HG03521 (cell line): ENCODE measurements around the gene FAIM2.

Experiments used
- ATAC-seq: cut with Tn5 transposase; IDR thresholded peaks from one replicate; pipeline ENCODE4 v1.9.1; 2021; ENCODE audit warnings: mild to moderate bottlenecking, moderate library complexity; ENCODE audit not compliant: unreplicated experiment

FAIM2 gene

DNA sequence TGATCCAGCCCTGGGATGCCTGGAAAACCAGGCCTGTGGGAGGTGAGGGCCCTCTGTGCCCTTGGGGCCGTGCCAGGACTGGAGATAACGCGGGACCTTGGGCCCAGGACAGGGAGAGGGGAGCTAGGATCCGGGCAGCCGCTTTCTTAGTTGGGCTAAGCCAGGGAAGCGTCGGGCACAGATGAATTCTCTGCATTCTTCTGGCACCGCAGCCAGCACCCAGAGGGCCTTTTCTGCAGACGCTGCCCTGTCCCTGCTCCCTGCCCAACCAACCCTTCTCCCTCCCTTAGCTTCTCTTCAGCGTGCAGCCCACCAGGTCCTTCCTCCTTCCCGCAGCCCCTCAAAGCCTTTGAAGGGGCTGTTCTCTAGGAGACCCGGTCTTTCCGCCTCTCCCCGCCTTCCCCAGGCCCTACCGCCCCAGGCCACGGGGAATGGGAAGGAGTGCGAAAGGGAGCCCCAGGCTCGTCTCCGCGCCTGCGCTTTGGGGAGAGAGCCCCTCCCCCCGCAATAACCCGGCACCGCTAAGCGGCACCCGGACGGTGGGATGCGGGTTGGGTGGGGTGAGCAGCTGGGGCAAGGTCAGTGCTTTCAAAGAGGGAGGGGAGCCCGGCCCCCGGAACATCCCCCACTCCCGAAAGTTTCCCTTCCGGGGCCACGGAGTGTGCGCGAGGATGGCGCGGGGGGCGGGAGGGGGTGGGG is 76.2 kb downstream of the FAIM2 start:
- no peak for ATAC-seq

DNA sequence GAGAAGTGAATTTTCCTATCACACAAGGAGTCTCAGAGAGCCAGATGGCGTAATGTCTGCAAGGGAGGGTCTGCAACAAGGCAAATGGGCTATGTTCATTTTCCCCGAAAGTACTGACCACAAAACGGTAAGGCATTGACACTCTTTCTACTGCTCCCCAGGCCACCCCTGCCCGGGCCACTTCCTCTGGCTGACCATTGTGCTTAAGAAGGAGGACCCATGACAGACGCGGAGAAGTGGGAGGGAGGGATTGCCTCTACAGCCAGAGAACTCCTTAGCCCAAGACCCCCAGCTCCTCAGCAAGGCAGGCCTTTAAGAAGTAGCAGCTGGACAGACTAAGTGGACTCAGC is 76.7 kb downstream of the FAIM2 start:
- ATAC-seq: no peak

DNA sequence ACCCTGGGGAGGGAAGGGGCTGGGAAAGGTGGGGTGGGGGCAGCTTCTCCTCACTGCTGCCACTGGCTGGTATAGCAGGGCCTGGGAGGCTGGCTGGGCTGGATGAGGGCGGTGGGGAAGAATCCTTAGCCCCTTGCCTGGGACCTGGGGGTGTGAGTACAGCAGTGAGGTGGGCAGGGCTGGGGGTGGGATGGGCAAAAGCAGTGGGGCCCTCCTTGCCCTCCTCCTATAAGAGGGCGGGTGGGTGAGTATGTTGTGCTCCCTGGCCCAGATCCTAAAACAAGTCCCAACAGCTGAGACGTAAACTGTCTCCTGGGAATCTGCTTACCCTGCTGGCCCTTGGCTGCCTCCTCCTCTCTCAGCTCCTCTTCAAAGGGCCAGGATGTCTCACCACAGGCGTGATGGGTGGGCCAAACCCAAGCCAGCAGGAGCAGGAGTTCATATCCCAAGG is 77.7 kb downstream of the FAIM2 start:
- ATAC-seq: no peak

DNA sequence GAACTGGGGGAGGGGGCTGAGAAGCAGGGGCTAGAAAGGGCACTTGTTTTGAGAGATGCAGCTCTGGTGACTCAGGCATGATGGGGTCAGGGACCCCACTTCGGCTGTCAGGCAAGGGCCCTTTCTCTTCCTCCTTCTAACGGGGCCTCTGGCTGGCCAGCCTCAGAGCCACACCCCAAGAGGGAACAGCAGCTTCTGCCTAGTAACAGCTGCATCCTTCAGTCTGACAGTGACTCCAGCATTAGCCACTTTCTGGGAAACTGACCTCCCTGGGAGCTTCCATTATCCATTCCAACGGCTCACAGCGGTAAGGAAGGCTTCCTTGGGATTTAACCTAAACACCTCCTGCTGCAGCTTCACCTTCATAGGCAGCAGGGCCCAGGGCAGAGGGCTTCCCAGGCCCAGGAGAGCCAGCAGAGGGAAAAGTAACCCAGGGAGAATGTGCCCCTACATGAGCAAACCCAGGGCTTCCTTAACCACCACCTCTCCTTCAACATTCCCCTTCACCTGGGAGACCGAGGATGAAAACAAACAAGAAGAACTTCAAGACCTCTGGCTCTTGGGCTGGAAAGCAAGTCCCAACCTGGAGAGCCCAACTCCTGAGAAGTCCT is 78.2 kb downstream of the FAIM2 start:
- ATAC-seq: no peak

DNA sequence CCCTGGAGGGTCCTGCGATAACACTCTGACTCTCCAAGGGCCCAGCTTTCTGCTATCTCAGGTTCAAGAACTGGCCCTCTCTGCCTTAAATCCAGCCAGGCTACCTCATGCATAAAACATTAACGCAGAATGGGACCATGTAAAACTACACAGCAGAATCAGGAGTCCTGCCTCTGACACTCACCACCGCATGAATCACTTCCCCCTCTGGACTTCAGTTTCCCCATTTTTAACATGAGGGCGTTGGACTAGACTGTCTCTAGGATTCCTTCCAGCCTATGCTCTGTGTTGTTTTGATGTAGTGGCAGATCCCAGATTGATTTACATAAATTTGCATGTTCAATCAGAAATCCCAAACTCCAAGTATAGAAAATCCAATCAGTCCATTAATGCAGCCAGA is 78.8 kb downstream of the FAIM2 start:
- no peak for ATAC-seq

DNA sequence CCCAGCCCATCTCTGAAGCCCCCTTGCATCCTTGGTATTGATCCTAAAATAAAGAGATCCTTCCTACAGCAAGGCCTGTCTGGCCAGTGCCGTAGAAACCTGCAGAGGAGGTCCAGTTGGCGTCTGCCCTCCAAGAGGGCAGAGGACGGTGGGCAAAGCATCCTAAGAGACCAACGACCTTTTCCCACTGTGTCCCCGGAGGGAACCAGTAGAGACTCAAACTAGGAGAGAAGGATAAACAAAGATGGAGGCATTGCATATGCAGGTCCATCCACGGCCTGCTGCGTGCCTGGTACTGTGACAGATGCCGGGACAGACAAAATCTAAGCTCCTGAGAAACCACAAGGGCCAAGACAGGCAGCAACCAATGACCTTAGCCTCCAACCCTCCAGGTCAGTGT is 79.3 kb downstream of the FAIM2 start:
- ATAC-seq: no peak

DNA sequence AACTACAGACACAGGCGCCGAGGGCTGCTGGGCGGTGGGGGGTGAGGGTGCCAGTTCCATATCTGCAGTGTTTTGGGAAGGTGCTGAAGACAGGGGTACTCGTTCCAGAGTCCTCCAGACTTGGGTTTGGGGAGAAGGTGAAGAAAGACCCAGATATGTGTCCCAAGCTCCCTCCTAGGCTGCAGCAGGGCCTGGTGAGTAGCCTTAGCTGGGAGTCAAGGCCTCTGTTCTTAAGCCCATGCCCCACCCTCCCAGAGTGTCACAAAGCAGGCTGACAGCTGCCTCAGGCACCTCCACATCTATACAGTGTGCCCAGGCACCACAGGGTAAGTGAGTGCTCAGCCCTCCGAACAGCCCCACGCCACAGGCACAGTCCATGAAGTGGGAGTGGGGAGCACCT is 79.7 kb downstream of the FAIM2 start:
- ATAC-seq: no peak

DNA sequence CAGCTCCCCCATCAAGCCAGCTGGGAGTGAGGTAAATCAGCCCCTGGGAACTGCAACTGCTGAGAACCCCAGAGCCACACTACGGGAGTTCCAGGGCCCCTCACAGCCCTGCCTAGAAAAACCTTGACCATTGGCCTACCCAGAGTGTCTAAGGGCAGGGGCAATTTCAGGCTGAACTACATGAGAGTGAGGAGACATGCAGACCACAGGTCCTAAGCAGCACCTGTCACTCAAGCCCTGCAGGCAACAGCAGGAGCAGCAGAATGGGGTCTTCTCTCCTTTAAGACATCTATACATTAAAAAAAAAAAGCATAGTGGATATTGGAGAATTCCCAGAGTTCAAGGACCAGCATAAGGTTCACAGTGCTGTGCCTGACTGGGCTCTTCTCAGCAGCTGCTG is 80.3 kb downstream of the FAIM2 start:
- ATAC-seq: no peak

DNA sequence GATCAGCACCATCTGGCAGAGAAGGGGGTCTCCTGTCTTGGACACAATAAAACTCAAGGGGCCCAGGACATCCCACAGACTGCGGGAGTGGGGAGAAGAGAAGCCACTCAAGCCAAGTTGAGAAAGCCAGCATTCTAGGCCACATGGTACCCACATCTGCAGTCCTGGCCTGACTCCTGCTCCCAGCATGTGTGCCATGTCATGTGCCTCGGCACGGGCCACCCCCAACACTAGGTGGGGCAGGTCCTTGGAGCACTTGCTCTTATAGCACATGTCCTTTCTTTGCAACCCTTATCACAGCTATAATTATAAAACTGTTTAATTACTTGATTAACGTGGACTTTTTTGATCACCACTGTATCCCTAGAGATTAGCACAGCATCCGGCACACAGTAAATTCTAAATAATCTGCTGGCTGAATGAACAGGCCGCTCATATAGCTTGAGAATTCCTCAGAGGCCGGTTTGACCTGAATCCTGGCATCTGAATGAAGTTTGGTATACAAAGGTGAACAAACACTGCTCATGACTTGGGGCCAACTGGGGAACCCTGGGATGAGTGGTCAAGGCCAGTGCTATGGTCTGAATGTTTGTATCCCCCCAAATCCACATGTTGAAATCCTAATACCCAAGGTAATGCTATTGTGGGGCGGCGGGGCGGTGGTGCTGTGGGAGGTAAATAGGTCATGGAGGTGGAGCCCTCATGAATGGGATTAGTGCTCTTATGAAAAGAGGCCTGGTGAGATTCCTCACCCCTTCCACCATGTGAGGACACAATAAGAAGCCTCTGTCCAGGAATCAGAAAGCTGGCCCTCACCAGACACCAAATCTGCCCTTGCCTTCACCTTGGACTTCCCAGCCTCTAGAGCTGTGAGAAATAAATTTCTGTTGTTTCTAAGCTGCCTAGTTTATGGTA is 82.1 kb downstream of the FAIM2 start:
- ATAC-seq: no peak

DNA sequence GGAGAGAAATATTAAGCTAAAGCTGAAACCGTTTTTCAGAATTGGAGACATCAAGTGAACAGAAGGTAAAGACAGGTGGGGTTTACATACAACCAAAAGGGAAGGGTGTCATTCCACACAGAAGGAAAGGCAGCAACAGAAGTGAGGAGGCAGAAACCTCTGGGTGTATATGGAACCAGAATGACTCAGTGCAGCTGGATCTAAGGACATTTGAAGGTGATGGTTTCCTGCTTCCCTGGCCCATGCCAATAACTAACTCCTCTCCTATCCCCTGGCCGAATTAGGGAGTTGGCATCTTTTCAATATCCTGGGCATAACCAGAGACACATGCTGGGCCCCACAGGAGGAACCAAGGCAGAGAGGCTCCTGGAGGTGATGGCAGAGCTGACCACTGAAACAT is 83.9 kb downstream of the FAIM2 start:
- ATAC-seq: no peak

DNA sequence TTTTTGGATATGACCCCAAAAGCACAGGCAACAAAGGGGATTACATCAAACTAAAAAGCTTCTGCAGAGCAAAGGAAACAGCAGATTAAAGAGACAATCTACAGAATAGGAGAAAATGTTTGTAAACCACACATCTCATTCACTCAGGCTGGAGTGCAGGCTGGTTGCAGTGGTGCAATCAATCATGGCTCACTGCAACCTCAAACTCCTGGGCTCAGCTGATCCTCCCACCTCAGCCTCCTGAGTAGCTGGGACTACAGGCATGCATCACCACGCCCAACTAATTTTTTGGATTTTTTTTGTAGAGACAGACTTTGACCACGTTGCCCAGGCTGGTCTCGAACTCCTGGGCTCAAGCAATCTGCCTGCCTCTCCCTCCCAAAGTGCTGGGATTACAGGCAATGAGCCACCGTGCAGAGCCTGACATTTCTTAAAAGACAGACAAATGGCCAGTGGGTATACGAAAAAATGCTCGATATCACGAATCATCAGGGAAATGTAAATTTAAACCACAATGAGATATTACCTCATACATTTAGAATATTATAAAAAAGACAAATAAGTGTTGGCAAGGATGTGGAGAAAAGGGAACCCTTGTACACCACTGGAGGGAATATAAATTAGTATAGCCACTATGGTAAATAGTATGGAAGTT is 85.3 kb downstream of the FAIM2 start:
- no peak for ATAC-seq
